ENCODE measurements around the gene NQO1. TPM values are rescaled to one million over a fixed set of nuclear protein-coding genes. Genes with fewer than 3 reads are reported as not detected.

The NQO1 gene
- total RNA-seq, 1 donor from 2014 or later, result 470 TPM

DNA sequence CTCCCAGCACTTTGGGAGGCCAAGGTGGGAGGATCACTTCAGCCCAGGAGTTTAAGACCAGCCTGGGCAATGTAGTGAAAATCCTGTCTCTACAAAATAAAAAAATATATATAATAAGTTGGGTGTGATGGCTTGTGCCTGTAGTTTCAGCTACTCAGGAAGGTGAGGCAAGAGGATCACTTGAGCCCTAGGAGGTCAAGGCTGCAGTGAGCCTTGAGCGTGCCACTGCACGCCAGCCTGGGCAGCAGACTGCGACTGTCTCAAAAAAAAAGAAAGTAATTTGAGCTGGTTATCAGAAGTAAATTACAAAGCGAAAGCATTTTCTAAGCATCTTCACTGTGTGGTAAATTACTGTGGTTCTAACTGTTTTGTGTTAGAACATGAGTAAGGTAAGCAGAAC is 66.2 kb downstream of the NQO1 start:
- no peaks in the 10 kb centered on the region for H3K27me3 Mint-ChIP-seq (ENCODE audit: unreplicated experiment)
- H3K4me1 Mint-ChIP-seq (ENCODE audit: unreplicated experiment), result no peaks in the 10 kb centered on the region
- H3K9me3 Mint-ChIP-seq (ENCODE audit: unreplicated experiment), result no peaks in the 10 kb centered on the region
- no peak overlapping the region for H3K4me3 Mint-ChIP-seq (ENCODE audit: unreplicated experiment)
- peaks cover 36% of the 10 kb centered on the region for H3K36me3 Mint-ChIP-seq (ENCODE audit: unreplicated experiment)
- no peak for DNase-seq (ENCODE audit: extremely low spot score, unreplicated experiment)
- no peak overlapping the region for H3K27ac Mint-ChIP-seq (ENCODE audit: unreplicated experiment)
- no peak for TF ChIP-seq CTCF (IDR thresholded peaks at IDR 0.05)

Other genes with a start within 250 kb of the NQO1 start
- 55.0 and 57.3 TPM in 2 replicates for gene NFAT5, start 160.6 kb downstream of the NQO1 start, total RNA-seq
- gene NOB1, start 28.4 kb upstream of the NQO1 start, total RNA-seq, result 41.9 and 43.3 TPM in 2 replicates
- 36.2 and 38.2 TPM in 2 replicates for gene WWP2, start 35.8 kb upstream of the NQO1 start, total RNA-seq
- gene CLEC18A, start 224.8 kb upstream of the NQO1 start, total RNA-seq, result 1.1 and 1.2 TPM in 2 replicates

All from osteocyte (in vitro differentiated cells).